HUDEP-2 (cell line): ENCODE measurements around the gene DPEP3.
A peak's percentile ranks its signal among the peaks of the same experiment; 100 is the strongest.

Experiments used
- DNase-seq, 76 experiments: peaks; one replicate each; lab custom pipeline; 2025; ENCODE audit not compliant: unreplicated experiment in 76 of 76; lab: John Stamatoyannopoulos, UW

DPEP3 gene

DNA sequence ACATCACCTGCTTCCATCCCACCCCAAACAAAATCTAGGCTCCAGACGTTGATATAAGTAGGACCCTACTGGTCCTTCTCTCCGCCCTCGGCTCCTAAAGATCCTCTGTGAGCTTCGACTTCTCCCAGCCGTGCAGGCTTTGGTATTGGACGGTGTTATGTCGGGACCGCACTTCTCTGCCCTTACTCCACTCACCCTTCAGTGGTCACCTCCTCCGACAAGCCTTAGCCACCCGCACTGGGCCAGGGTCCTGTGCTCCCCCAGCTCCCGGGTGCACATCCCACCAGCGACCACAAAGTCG is 45.2 kb downstream of the DPEP3 start:
- DNase-seq: peak in 1 of 76 experiments; percentile 42

DNA sequence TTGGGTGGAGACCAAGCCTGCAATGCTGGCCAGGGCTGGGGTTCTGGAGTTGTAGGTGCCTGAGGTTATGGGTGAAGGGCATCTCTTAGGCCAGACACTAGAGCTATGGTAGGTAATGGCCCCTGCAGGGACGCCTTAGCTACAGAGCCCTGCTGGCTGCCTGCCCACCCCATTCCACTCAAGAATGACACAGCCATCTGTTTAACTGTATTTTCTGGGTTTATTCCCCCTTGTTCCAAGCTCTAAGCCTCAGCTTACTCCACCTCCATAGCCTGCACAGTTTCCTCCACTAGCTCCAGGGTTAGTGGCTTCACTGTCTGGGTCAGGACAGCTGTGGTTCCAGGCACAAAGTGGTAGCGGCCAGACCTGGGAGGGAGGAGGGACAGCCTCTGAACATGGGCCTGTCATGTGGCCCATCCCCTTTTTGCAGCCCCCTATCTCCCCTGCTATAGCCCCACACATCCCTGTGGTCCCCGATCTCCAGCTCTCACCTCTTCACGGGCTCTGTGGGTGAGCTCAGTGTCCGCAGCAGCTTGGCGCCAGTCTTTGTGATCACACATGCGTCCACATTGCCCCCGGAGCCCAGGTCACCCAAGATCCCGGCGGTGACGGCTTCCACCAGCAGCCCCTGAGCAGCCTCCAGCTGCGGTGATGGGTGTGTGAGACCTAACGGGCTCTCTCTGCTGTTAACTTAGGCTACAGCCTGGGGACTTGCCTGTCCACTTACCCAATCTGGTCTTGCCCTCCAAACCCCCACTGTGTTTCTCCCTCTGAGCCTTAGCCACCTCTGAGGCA is 45.8 kb downstream of the DPEP3 start:
- DNase-seq: no peak

- no peak for DNase-seq
These were observed 46.5 kb downstream of the DPEP3 start for GRCh38 chr16:67933805-67934204.

DNA sequence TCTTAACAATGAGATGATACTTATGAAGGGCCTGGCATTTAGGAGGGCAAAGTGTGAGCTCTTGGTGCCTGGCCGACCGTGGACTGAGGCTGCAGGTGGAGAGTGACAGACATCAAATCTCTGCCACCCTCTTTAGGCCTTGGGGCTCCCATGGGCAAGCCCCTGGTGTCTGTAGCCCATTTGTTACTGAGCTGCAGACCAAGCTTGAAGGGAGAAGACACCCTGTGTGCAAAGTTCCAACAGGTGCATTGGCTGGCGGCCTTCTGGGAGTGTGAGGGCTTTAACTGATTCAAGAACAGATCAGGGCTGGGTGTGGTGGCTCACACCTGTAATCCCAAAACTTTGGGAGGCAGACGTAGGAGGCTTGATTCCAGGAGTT is 47.8 kb downstream of the DPEP3 start:
- DNase-seq: no peak

GRCh38 chr16:67931712-67932461 is 48.4 kb downstream of the DPEP3 start, which contains the start of gene CTRL:
Gene CTRL, minus strand, starts transcription at chr16:67931862. Its CDS starts 10 bp downstream, at chr16:67931852.
- no peak for DNase-seq

DNA sequence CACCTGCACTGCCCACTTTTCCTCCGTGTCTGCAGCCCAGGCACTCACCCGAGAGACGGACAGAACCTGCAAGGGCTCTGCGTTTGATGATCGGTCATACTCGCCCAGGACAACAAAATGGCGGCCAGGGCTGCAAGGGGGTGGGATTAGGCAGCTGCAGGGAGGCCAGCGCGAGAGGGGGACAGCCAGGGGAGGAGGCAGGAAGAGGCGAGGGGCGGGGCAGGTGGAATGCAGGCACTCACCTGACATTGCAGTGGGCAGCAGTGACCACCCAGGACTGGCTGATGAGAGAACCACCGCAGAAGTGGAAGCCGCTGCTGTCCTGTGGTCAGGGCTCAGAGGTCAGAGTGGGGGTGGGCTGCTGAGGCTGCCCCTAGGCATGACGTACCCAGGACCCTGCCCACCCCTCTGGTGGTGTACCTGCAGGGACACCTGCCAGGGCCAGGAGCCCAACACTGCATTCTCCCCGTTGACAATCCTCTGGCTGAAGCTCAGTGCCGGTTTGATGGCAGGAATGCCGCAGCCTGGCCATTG is 49.6 kb downstream of the DPEP3 start:
- no peak for DNase-seq

- DNase-seq: no peak
These were observed 50.1 kb downstream of the DPEP3 start for GRCh38 chr16:67930191-67930590.

GRCh38 chr16:67928561-67929364 is 51.5 kb downstream of the DPEP3 start:
- DNase-seq: peak in 62 of 76 experiments; percentile 8 to 74 (median 48)

- no peak for DNase-seq
These were observed 52.2 kb downstream of the DPEP3 start for GRCh38 chr16:67928147-67928546.

DNA sequence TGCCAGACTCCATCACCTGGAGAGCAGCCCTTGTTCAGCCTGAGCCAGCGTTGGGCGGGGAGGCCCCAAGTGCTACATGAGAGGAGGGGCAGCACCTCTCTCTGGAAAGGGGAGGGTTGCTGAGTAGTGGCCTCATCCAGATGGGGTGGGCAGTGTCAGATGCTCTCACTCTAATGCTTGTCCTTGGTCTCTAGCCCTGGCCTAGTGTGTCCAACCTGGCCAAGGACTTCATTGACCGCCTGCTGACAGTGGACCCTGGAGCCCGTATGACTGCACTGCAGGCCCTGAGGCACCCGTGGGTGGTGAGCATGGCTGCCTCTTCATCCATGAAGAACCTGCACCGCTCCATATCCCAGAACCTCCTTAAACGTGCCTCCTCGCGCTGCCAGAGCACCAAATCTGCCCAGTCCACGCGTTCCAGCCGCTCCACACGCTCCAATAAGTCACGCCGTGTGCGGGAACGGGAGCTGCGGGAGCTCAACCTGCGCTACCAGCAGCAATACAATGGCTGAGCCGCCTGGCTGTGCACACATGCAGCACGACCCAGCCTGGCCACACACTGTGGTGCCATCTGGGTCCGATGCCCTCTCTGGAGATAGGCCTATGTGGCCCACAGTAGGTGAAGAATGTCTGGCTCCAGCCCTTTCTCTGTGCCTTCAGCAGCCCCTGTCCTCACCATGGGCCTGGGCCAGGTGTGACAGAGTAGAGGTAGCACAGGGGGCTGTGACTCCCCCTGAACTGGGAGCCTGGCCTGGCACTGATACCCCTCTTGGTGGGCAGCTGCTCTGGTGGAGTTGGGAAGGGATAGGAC is 53.0 kb downstream of the DPEP3 start:
- DNase-seq: no peak

- DNase-seq: no peak
These were observed 54.0 kb downstream of the DPEP3 start for GRCh38 chr16:67926181-67926750.
